Fibroblast of lung (primary cell): ENCODE results near the gene TCERG1L.

Experiments used
- CTCF ChIP-seq, 2 donors: IDR thresholded peaks in 1 of 2; conservative IDR thresholded peaks in 1 of 2; 1 replicate in 1 of 2; 2 replicates in 1 of 2; pipeline ENCODE4 v1.5.1; 2011 to 2012; ENCODE audit warnings: low read length in 2 of 2, control low read depth in 1 of 2, inconsistent platforms in 1 of 2, low read depth in 1 of 2, mild to moderate bottlenecking in 1 of 2
- EZH2 ChIP-seq: IDR thresholded peaks from 2 replicates; pipeline ENCODE4 v1.5.1; 2012; ENCODE audit warnings: low read length, control low read depth, mild to moderate bottlenecking; ENCODE audit errors: missing control alignments

DNA sequence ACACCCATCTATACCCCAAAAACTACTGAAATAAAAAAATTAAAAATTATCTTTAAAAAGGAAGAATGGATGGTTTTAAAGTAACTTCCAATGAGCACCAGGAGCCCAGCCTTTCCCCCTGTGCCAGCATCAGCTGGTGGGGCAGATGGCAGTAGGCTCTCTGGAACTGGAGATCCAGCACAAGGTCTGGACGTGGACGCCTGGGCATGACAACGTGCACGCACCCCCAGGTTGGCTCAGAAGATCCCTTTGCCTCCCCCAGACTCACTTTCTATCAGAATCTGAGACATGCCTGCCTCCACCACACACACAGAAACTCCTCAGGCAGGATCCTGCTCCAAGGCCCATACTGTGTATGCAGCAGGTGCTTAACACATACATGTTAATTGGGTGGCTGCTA is 35.8 kb downstream of the TCERG1L start:
- no peak for TF ChIP-seq CTCF (conservative IDR thresholded peaks at IDR 0.05 in 1 of 2, IDR thresholded peaks at IDR 0.05 in 1 of 2; ENCODE audit: low read depth in 1 of 2, low read length in 2 of 2)
- TF ChIP-seq EZH2 = no peak
